Osteoblast (primary cell): Measurements from ENCODE around the gene LRP6. TPM values are rescaled to one million over a fixed set of nuclear protein-coding genes. Genes with fewer than 3 reads are reported as not detected.
"Not testable (repeated sequence)": the region's sequence is repeated elsewhere in the genome, so short reads cannot be mapped to it uniquely, and the experiment has no call there.

Experiments
- DNase-seq: peaks from one replicate; pipeline ENCODE4 v3.0.0; 2011; ENCODE audit warnings: low spot score, mixed read lengths; ENCODE audit not compliant: insufficient read length; ENCODE audit errors: missing footprints
- H2AFZ ChIP-seq: 2 replicates; pipeline ENCODE4 v1.6.0; 2011; ENCODE audit warnings: mild to moderate bottlenecking, low read length
- H3K27ac ChIP-seq: 2 replicates; pipeline ENCODE4 v1.5.1; 2011; ENCODE audit warnings: mild to moderate bottlenecking, low read depth, low read length, moderate library complexity
- H3K27me3 ChIP-seq: 2 replicates; pipeline ENCODE4 v1.6.0; 2012; ENCODE audit warnings: mild to moderate bottlenecking, control low read depth, inconsistent platforms, low read length, moderate library complexity; ENCODE audit not compliant: insufficient read depth
- H3K36me3 ChIP-seq: 2 replicates; pipeline ENCODE4 v1.5.1; 2011; ENCODE audit warnings: mild to moderate bottlenecking, low read length, control low read depth, moderate library complexity; ENCODE audit not compliant: insufficient read depth
- H3K4me1 ChIP-seq: 2 replicates; pipeline ENCODE4 v1.5.1; 2011; ENCODE audit warnings: mild to moderate bottlenecking, low read length, control low read depth, moderate library complexity; ENCODE audit not compliant: insufficient read depth
- H3K4me2 ChIP-seq: 2 replicates; pipeline ENCODE4 v1.6.0; 2011; ENCODE audit warnings: mild to moderate bottlenecking, low read length; ENCODE audit not compliant: insufficient read depth
- H3K4me3 ChIP-seq: fragments of 200-600 bp; sonication (generic); 3 replicates; pipeline ENCODE4 v1.5.1; 2012; ENCODE audit warnings: mild to moderate bottlenecking, low read length, inconsistent platforms; ENCODE audit not compliant: insufficient read depth
- H3K79me2 ChIP-seq: 2 replicates; pipeline ENCODE4 v1.6.0; 2012; ENCODE audit warnings: mild to moderate bottlenecking, low read length, control low read depth, inconsistent platforms; ENCODE audit not compliant: insufficient read depth
- H3K9me3 ChIP-seq: 2 replicates; pipeline ENCODE4 v1.5.1; 2011; ENCODE audit warnings: low read depth, low read length, control low read depth
- H4K20me1 ChIP-seq: 2 replicates; pipeline ENCODE4 v1.6.0; 2012; ENCODE audit warnings: mild to moderate bottlenecking, low read length, control low read depth; ENCODE audit not compliant: insufficient read depth
- total RNA-seq: library from RNA; depleted of rRNA; stranded (reverse); fragments of >200 nt; gene quantifications from 2 replicates; pipeline ENCODE4 v1.2.3, GENCODE V29; 2012
- TF ChIP-seq, protein P1 (sequence below): IDR thresholded peaks from 2 replicates; pipeline ENCODE4 v1.5.1; 2011; ENCODE audit warnings: mild to moderate bottlenecking, low read depth, low read length, moderate library complexity; ENCODE audit errors: extremely low read depth

The LRP6 gene
- total RNA-seq, 1 donor: 46.7 TPM

DNA sequence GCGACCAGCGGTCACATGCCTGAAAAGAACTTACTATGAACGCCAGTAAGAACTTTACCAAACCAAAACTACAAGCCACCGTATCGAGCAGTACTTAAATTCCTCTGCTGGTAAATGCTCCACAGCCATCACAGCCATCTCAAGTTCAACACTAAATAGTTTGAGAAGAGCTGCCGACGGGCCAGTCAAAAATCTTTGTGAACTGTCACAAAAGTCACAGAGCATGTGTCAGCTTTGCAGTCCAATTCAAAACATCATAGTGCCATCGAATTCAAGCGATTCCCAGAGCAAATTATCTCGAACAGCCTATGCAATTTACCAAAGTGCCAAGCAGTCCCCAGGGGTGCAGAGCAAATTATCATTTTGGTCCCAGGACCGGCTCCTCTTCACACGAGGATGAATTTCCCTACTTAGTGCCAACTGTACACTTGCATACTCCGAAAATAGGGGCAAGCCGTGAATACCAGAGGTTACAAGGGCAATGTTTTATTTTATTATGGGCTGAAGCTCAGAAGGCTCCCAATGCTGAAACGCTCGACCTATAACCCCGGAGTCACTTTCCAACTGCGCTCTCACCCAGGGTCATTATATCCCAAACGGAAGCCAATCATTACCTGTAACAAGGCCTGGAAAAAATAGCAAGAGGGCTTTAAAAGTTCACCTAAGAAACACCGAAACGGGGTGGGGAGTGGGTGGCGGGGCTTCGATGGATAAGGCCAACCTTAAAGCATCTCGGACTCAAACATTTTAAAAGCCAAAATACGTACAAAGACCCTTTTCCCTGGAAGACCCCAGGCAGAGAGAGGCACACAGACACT is 1.1 kb downstream of the LRP6 start:
- H3K9me3 ChIP-seq: no peaks in the 10 kb centered on the region

DNA sequence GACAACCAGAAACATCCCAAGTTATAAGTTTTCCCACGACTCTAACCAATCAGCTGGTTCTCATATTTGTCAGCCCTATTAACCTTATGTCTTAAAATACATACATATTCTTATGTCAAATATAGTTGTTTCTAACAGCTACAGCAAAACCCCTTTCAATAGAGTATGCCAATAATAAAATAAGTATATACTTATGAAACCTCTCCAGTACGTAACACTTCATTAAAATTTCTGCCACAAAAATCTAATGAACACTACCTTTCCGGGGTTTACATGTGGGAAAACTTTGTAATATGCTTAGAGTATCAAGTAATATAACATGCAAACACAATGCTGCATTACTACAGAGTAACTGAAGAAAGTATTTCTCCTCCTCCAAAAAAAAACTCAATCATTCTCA is 1.8 kb downstream of the LRP6 start:
- TF ChIP-seq, protein P1, sequence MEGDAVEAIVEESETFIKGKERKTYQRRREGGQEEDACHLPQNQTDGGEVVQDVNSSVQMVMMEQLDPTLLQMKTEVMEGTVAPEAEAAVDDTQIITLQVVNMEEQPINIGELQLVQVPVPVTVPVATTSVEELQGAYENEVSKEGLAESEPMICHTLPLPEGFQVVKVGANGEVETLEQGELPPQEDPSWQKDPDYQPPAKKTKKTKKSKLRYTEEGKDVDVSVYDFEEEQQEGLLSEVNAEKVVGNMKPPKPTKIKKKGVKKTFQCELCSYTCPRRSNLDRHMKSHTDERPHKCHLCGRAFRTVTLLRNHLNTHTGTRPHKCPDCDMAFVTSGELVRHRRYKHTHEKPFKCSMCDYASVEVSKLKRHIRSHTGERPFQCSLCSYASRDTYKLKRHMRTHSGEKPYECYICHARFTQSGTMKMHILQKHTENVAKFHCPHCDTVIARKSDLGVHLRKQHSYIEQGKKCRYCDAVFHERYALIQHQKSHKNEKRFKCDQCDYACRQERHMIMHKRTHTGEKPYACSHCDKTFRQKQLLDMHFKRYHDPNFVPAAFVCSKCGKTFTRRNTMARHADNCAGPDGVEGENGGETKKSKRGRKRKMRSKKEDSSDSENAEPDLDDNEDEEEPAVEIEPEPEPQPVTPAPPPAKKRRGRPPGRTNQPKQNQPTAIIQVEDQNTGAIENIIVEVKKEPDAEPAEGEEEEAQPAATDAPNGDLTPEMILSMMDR: no peak
- H3K9me3 ChIP-seq: no peaks in the 10 kb centered on the region
- H3K36me3 ChIP-seq: no peaks in the 10 kb centered on the region
- H2AFZ ChIP-seq: no peak overlapping the region
- H3K79me2 ChIP-seq: peaks cover 62% of the 10 kb centered on the region
- no peak for DNase-seq
- H3K4me3 ChIP-seq: peak overlapping the region; percentile 83
- peaks cover 23% of the 10 kb centered on the region for H4K20me1 ChIP-seq
- H3K27me3 ChIP-seq: no peaks in the 10 kb centered on the region
- H3K4me1 ChIP-seq: peaks cover 13% of the 10 kb centered on the region
- peak overlapping the region; percentile 86 for H3K4me2 ChIP-seq
- peak overlapping the region; percentile 100 for H3K27ac ChIP-seq

More for the DNA sequence above, 1.1 kb downstream of the LRP6 start:
- peak overlapping the region; percentile 86 for H3K4me2 ChIP-seq
- H3K79me2 ChIP-seq: peaks cover 55% of the 10 kb centered on the region
- DNase-seq: peak; percentile 88
- peaks cover 23% of the 10 kb centered on the region for H4K20me1 ChIP-seq
- peak overlapping the region; percentile 100 for H3K27ac ChIP-seq
- peak overlapping the region; percentile 100 for H2AFZ ChIP-seq
- no peaks in the 10 kb centered on the region for H3K27me3 ChIP-seq
- H3K4me1 ChIP-seq: peaks cover 13% of the 10 kb centered on the region
- peak overlapping the region; percentile 83 for H3K4me3 ChIP-seq
- TF ChIP-seq, protein P1: no peak
- H3K36me3 ChIP-seq: no peaks in the 10 kb centered on the region

DNA sequence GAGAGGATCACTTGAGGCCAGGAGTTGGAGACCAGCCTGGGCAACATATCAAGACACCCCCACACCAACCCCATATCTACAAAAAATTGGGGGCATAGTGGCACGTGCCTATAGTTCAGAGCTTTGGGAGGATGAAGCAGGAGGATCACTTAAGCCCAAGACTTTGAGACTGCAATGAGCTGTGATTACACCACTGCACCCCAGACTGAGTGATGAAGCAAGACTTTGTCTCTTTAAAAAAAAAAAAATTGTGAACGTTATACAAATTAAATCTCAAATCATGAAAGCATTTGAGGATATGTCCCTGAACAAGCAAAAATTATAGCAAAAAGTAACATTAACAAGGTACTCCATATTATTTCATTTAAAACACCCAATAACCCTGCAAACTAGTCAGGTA is 2.9 kb downstream of the LRP6 start:
- Histone ChIP-seq H3K9me3 (no peaks in the 10 kb centered on the region), H3K27me3 (no peaks in the 10 kb centered on the region), H3K4me2 (peak overlapping the region; percentile 86), H3K36me3 (no peaks in the 10 kb centered on the region), H3K4me3 (no peak overlapping the region), H2AFZ (no peak overlapping the region), H4K20me1 (peaks cover 23% of the 10 kb centered on the region), H3K27ac (no peak overlapping the region), H3K79me2 (peaks cover 73% of the 10 kb centered on the region), H3K4me1 (peaks cover 13% of the 10 kb centered on the region)
- TF ChIP-seq, protein P1: no peak
- DNase-seq: no peak

DNA sequence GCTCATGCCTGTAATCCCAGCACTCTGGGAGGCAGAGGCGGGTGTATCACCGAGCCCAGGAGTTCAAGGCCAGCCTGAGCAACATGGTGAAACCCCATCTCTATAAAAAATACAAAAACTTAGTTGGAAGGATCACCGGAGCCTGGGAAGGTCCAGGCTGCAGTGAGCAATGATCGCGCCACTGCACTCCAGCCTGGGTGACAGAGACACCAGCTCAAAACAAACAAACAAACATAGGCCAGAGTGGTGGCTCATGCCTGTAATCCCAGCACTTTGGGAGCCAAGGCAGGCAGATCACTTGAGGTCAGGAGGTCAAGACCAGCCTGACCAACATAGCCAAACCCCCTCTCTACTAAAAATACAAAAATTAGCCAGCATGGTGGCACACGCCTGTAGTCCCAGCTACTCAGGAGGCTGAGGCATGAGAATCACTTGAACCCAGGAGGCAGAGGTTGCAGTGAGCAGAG is 10.5 kb downstream of the LRP6 start:
- H4K20me1 ChIP-seq: peaks cover 22% of the 10 kb centered on the region
- not testable (repeated sequence) for H3K27me3 ChIP-seq

More for the DNA sequence above, 10.5 kb downstream of the LRP6 start:
- H3K36me3 ChIP-seq, H3K4me3 ChIP-seq, DNase-seq, H3K9me3 ChIP-seq, H3K4me2 ChIP-seq, H2AFZ ChIP-seq: not testable (repeated sequence)
- Histone ChIP-seq H3K79me2 (peaks cover 81% of the 10 kb centered on the region), H3K4me1 (peaks cover 16% of the 10 kb centered on the region), H3K27ac (peak overlapping the region; percentile 25)
